ENCODE results near the gene CHN2. TPM values are rescaled to one million over a fixed set of nuclear protein-coding genes. Genes with fewer than 3 reads are reported as not detected.

Gene CHN2
- total RNA-seq, 1 donor = under 0.01 TPM

DNA sequence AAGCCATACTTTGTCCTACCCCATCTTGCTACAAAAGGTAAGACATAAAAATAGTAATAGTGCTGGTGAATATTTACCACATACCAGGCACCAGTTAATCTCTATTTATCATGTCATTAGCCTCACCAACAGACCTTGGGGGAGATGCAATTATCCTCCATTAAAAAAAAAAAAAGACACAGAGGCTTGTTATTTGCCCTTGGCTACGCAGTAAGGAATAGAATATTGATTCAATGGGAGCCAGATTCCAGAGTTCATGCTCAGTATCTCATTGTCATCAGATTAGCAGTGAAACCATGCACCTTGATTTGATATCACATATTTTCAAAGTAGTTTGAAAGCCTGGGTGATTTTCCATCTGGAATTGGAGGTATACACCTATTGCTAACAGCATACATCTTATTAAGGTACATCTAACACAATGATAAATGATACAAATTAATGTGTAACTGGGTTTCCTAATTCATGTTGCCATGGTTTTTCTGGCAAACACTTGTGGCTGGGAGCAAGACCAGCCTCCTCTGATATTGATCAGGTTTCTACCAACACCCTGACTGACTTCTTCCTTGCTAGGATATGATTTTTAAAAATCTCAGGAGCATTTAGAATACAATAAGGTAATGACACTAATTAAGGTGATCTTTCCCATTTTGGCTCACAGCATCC is 301.9 kb downstream of the CHN2 start:
- no peak for TF ChIP-seq CTCF (IDR thresholded peaks at IDR 0.05; ENCODE audit: insufficient read depth, low read depth, low read length)
- no peak overlapping the region for H3K4me3 ChIP-seq (ENCODE audit: low read depth, low read length)
- DNase-seq (ENCODE audit: low read depth) = no peak

DNA sequence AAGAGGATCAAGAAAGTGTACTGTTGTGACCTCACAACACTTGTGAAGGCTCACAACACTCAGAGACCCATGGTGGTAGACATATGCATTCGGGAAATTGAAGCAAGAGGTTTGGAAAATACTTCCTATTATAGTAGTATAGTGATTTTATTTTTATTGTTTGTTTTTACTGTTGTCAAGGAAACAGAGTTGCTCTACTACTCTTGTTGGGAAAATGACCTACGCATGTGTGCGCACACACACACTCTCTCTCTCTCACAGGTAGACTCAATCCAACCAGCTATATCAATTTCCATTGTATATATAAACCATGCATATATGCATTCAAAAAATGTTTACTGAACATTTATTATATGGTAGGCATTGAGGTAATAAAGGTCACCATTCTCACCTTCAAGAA is 305.4 kb downstream of the CHN2 start:
- DNase-seq (ENCODE audit: low read depth) = no peak
- H3K4me3 ChIP-seq (ENCODE audit: low read depth, low read length) = no peak overlapping the region
- TF ChIP-seq CTCF (IDR thresholded peaks at IDR 0.05; ENCODE audit: insufficient read depth, low read depth, low read length) = no peak

GRCh38 chr7:29500719-29501118 is 306.1 kb downstream of the CHN2 start:
- DNase-seq (ENCODE audit: low read depth) = no peak
- H3K4me3 ChIP-seq (ENCODE audit: low read depth, low read length) = no peak overlapping the region
- no peak for TF ChIP-seq CTCF (IDR thresholded peaks at IDR 0.05; ENCODE audit: insufficient read depth, low read depth, low read length)

DNA sequence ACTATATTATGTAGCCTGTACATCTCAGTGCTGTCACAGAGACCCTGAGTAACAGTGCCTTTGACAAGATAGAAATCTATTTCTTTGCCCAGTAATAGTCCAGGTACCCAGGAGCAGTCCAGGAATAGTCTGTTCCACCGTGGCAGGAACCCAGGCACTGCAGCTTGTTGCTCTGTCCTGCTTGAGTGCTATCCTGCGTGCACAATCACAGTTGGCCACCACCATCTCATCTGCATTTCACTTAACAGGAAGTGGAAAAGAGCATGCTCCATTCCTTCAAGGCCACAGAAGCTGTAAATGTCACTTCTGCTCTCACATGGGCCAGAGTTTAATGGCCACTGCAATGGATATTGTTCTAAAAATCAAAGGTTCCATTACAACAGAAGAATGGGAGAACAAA is 307.6 kb downstream of the CHN2 start:
- no peak for DNase-seq (ENCODE audit: low read depth)
- TF ChIP-seq CTCF (IDR thresholded peaks at IDR 0.05; ENCODE audit: insufficient read depth, low read depth, low read length) = no peak

GRCh38 chr7:29505931-29506330 is 311.4 kb downstream of the CHN2 start:
- no peak for TF ChIP-seq CTCF (IDR thresholded peaks at IDR 0.05; ENCODE audit: insufficient read depth, low read depth, low read length)
- H3K4me3 ChIP-seq (ENCODE audit: low read depth, low read length) = no peak overlapping the region
- no peak for DNase-seq (ENCODE audit: low read depth)

More for the DNA sequence above, 307.6 kb downstream of the CHN2 start:
- H3K4me3 ChIP-seq (ENCODE audit: low read depth, low read length) = no peak overlapping the region

DNA sequence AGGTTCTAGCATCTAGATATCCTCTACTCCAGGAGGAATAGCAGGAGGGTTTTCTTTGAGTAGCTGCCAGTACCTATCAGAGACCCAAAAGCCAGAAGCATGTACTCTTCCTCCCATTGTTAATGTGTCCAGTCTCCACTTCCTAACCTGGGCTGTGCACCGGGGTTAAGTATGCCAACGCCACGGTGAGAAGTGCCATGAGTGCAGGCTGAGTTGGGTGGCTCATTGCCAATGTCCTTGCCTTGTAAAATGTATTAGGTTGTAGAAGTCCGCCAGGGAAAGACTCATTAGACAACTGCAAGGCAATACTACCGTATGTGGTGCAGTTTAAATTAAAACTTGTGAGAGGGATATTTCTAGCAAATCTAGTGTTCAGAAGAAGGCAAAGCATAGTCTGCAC is 314.0 kb downstream of the CHN2 start:
- no peak overlapping the region for H3K4me3 ChIP-seq (ENCODE audit: low read depth, low read length)
- no peak for TF ChIP-seq CTCF (IDR thresholded peaks at IDR 0.05; ENCODE audit: insufficient read depth, low read depth, low read length)
- DNase-seq (ENCODE audit: low read depth) = no peak

DNA sequence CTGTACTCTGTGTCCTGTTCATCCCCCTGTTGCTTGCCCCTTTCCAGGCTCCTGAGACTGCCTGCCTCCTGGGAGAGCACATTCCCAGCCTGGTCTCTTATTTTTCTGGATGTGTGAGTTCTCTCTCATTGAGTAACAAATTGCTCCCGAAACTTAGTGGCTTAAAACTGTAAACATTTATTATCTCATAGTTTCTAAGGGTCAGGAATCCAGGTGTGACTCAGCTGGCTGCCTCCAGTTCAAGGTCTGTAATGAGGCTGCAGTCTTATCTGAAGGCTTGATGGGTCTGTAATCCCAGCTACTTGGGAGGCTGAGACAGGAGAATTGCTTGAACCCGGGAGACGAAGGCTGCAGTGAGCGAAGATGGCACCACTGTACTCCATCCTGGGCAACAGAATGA is 315.5 kb downstream of the CHN2 start:
- no peak for DNase-seq (ENCODE audit: low read depth)
- no peak for TF ChIP-seq CTCF (IDR thresholded peaks at IDR 0.05; ENCODE audit: insufficient read depth, low read depth, low read length)
- no peak overlapping the region for H3K4me3 ChIP-seq (ENCODE audit: low read depth, low read length)

Data from fibroblast of villous mesenchyme (primary cell).